GM12892 (cell line): ENCODE results near the gene ATP5MK.
A peak's percentile ranks its signal among the peaks of the same experiment; 100 is the strongest.
"Not testable (repeated sequence)": the region's sequence is repeated elsewhere in the genome, so short reads cannot be mapped to it uniquely, and the experiment has no call there.

Experiments
- DNase-seq: peaks from one replicate; pipeline ENCODE4 v3.0.0; 2011; ENCODE audit not compliant: insufficient read length
- FAIRE-seq: peaks from 2 replicates; lab custom pipeline; 2011; peaks lifted over from hg19 to GRCh38; lab: Jason Lieb, UNC
- POLR2A ChIP-seq: IDR thresholded peaks from 2 replicates; pipeline ENCODE4 v1.6.1; 2011; ENCODE audit warnings: low read depth, low read length, control low read depth
- POLR2AphosphoS5 ChIP-seq: IDR thresholded peaks from 2 replicates; pipeline ENCODE4 v1.6.1; 2011; ENCODE audit warnings: low read depth, low read length, control low read depth
- TAF1 ChIP-seq: IDR thresholded peaks from 2 replicates; pipeline ENCODE4 v1.6.1; 2011; ENCODE audit warnings: low read depth, mild to moderate bottlenecking, control low read depth, low read length, borderline replicate concordance

Gene ATP5MK

GRCh38 chr10:103429647-103430046 is 33.4 kb upstream of the ATP5MK start:
- FAIRE-seq = no peak
- TF ChIP-seq POLR2A (no peak), POLR2AphosphoS5 (no peak), TAF1 (no peak)
- DNase-seq = no peak

DNA sequence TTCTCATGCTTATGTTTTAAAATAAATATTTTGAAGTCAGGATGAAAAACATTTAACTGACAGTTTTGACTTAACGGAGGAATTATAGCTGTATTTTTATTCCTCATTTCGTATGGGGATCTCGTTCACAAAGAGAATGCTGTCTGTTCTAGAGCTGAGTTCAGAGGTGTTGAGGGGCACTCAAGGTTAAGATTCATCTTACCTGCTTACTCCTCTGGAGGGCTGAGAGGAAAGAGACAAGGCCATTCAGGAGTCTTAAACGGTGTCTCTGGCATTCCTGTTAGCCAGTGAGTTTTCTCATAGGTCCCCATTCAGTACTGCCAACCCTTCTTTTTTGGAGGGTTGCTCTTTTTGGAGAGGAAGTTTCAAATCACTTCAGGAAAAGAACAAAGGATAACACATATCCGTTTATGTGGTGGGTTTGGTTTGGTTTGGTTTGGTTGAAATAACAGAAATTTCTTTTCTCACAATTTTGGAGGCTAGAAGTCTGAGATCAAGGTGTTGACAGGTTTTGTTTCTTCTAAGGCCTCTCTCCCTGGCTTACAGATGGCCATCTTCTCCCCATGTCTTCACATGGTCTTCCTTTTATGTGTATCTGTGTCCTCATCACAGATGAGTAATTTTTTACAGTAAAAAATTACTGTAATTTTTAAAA is 32.8 kb upstream of the ATP5MK start:
- TF ChIP-seq POLR2A = no peak
- no peak for TF ChIP-seq TAF1
- no peak for TF ChIP-seq POLR2AphosphoS5
- no peak for FAIRE-seq
- no peak for DNase-seq

DNA sequence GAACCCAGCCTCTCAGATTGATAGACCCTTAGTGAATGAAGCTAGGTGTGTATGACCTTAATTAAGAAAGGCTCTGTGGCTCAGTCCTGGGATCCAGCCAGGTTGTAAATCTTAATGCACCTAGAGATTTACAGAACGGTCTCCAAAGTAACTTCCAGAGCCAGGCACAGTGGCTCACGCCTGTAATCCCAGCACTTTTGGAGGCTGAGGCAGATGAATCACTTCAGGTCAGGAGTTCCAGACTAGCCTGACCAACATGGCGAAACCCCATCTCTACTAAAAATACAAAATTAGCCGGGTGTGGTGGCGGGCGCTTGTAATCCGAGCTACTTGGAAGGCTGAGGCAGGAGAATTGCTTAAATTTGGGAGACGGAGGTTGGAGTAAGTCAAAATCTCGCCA is 31.6 kb upstream of the ATP5MK start:
- DNase-seq (no peak), FAIRE-seq (no peak)
- TF ChIP-seq POLR2A (no peak), TAF1 (no peak), POLR2AphosphoS5 (no peak)

GRCh38 chr10:103423748-103424147 is 27.5 kb upstream of the ATP5MK start:
- FAIRE-seq (no peak), DNase-seq (no peak)
- TF ChIP-seq POLR2A (no peak), TAF1 (no peak), POLR2AphosphoS5 (no peak)

- DNase-seq (no peak), FAIRE-seq (no peak)
- TF ChIP-seq POLR2A (no peak), POLR2AphosphoS5 (no peak), TAF1 (no peak)
Observed at GRCh38 chr10:103419101-103419500, 22.8 kb upstream of the ATP5MK start.

- FAIRE-seq (no peak), DNase-seq (no peak)
- TF ChIP-seq POLR2A (no peak), POLR2AphosphoS5 (no peak), TAF1 (no peak)
Observed at GRCh38 chr10:103417601-103418000, 21.3 kb upstream of the ATP5MK start.

- not testable (repeated sequence) for DNase-seq, FAIRE-seq
Observed at GRCh38 chr10:103417148-103417469, 20.8 kb upstream of the ATP5MK start.

DNA sequence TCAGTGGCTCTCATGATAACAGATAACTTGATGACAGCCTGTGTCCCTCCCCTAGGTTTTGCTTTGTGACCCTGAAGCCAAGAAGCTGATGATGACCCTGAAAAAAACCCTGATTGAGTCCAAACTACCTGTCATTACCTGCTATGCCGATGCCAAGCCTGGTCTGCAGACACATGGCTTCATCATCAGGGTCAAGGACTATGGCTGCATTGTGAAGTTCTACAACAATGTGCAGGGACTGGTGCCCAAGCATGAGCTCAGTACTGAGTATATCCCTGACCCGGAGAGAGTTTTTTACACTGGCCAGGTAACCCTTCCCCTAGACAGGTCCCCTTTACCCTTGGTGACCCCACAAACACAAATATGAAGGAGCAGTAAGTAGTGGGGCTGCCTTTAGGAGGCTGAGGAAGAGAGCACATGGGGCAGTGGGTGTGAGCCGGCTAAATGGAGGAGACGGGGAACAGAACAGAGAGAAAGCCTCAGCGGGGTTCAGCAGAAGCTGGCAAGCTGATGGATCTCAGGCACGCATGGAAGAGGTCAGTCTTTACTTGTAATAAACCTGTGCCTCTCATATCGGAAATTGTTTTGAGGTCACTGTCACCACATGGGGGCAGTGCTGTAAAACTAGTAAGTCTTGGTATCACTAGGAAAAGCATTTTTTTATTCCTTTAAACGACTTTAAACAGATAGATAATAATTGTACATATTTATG is 20.3 kb upstream of the ATP5MK start:
- FAIRE-seq (peak; percentile 58), DNase-seq (no peak)
- TF ChIP-seq POLR2AphosphoS5 (no peak), POLR2A (no peak), TAF1 (no peak)

DNA sequence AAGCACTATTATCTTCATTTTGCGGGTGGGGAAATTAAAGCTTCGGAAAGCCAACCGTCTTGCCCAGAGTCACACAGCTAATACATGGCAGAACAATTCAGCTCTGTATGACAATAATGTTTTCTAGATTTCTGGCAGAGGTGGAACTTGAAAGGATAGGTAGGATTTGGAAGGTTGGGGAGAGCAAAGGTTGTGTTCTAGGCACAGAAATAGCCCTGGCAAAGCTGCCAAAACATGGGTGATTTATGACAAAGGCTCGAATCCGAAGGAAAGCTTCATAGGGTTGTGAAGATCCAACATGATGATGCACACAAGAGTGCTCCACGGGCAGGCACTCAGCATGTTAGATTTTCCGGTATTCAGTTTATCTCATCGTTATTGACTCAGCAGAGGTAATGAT is 19.3 kb upstream of the ATP5MK start:
- TF ChIP-seq POLR2A (no peak), TAF1 (no peak), POLR2AphosphoS5 (no peak)
- DNase-seq (no peak), FAIRE-seq (no peak)

DNA sequence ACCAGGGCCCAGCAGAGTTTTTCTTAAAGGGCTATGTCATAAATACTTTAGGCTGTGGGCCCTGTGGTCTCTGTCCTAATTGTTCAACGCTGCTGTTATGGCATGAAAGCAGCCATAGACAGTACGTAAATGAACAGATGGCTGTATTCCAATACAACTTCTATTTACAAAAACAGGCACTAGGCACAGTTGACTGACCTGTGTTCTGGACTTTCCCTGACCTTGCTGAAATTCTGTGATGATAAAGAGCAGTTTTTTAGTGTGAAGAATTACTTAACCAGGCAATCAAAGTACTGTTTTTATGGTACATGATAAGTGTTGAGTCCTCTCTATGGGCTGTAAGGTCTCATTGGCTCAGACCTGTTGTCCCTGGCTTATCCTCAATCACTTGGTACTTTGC is 17.3 kb upstream of the ATP5MK start:
- no peak for TF ChIP-seq TAF1
- no peak for TF ChIP-seq POLR2A
- no peak for TF ChIP-seq POLR2AphosphoS5
- DNase-seq (no peak), FAIRE-seq (no peak)

GRCh38 chr10:103397191-103397825 is 1.0 kb upstream of the ATP5MK start:
- DNase-seq (no peak), FAIRE-seq (peak; percentile 44)

DNA sequence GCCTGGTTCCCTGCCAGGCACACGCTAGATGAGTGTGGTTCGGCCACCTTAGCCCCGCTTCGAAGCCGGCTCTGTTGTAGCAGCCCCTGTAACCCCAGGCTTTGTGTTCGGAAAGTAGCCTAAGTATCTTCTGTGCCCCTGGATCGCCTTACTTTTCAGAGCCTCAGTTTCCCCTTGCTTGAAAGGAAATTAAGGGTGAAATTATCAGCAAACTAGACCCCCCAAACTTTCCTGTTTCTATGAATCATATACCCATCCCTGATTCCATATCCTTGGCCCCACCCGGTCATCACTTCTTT is 463 bp upstream of the ATP5MK start:
- TF ChIP-seq POLR2A (no peak), TAF1 (no peak), POLR2AphosphoS5 (no peak)
- FAIRE-seq (no peak), DNase-seq (no peak)

More at GRCh38 chr10:103397191-103397825, 1.0 kb upstream of the ATP5MK start:
- no peak for TF ChIP-seq POLR2A
- no peak for TF ChIP-seq POLR2AphosphoS5
- TF ChIP-seq TAF1 = no peak

DNA sequence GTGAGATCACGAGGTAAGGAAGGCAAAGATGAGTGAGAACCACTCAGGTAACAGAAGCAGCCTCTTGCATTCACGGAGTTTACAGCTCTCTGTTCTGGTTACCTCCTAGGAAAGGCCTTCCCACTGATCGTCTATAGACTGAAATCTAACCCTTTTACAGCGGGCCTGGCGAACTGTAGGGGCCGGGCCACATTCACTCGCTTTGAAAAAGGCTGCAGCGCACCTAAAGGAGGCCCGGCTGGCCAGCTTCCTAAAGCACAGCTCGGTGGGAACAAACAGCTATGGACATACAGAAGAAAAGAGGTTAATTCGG is 565 bp downstream of the ATP5MK start:
- DNase-seq (no peak), FAIRE-seq (no peak)
- TF ChIP-seq TAF1 = no peak
- no peak for TF ChIP-seq POLR2A
- TF ChIP-seq POLR2AphosphoS5 = no peak
